Cardiac fibroblast (primary cell): Measurements from ENCODE around the gene SCYGR7.
A peak's percentile ranks its signal among the peaks of the same experiment; 100 is the strongest.

ENCODE experiments used
- DNase-seq, 2 donors: peaks; one replicate each; pipeline versions ENCODE4 v3.0.0 to v3.0.0-alpha.2; 2010; ENCODE audit warnings: low read depth in 2 of 2
- H3K4me3 ChIP-seq, 2 donors: replicated peaks in 1 of 2; 1 replicate in 1 of 2; 2 replicates in 1 of 2; pipeline ENCODE4 v1.5.1; 2011; ENCODE audit warnings: low read depth in 2 of 2, low read length in 2 of 2, mild to moderate bottlenecking in 2 of 2, moderate library complexity in 1 of 2
- TF ChIP-seq, protein P1 (sequence below): IDR thresholded peaks from one replicate; pipeline ENCODE4 v1.5.1; 2011; ENCODE audit warnings: low read depth, mild to moderate bottlenecking, low read length, inconsistent platforms

Gene SCYGR7

DNA sequence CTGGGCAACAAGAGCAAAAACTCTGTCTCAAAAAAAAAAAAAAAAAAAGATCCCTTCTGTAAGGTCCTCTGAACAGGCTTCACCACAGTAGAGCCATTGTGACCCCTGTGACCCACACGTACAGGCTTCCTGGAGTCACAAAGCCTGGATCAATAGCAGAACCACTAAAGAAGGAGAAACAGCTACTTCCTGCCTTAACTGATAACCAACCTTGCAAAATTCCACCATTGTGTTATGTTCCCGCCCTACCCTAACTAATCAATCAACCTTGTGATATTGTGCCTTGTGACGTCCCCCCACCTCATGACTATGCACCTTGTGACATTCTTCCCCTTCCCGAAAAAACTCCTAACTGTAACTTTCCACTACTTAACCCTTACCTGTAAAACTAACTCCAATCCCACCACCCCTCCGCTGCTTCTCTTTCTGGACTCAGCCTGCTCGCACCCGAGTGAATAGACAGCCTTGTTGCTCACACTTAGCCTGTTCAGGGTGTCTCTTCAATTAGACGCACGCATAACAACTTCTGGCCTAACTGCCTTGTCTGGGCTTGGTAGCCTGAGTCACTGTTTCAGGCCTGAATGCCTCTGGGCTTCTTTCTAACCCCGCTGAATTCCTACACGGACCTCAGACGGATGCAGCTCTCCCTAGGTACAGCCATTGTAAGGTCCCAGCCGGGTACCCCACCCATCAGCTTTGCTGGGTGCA is 31.4 kb downstream of the SCYGR7 start:
- H3K4me3 ChIP-seq: no peak overlapping the region
- TF ChIP-seq, protein P1, sequence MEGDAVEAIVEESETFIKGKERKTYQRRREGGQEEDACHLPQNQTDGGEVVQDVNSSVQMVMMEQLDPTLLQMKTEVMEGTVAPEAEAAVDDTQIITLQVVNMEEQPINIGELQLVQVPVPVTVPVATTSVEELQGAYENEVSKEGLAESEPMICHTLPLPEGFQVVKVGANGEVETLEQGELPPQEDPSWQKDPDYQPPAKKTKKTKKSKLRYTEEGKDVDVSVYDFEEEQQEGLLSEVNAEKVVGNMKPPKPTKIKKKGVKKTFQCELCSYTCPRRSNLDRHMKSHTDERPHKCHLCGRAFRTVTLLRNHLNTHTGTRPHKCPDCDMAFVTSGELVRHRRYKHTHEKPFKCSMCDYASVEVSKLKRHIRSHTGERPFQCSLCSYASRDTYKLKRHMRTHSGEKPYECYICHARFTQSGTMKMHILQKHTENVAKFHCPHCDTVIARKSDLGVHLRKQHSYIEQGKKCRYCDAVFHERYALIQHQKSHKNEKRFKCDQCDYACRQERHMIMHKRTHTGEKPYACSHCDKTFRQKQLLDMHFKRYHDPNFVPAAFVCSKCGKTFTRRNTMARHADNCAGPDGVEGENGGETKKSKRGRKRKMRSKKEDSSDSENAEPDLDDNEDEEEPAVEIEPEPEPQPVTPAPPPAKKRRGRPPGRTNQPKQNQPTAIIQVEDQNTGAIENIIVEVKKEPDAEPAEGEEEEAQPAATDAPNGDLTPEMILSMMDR: no peak
- no peak for DNase-seq

DNA sequence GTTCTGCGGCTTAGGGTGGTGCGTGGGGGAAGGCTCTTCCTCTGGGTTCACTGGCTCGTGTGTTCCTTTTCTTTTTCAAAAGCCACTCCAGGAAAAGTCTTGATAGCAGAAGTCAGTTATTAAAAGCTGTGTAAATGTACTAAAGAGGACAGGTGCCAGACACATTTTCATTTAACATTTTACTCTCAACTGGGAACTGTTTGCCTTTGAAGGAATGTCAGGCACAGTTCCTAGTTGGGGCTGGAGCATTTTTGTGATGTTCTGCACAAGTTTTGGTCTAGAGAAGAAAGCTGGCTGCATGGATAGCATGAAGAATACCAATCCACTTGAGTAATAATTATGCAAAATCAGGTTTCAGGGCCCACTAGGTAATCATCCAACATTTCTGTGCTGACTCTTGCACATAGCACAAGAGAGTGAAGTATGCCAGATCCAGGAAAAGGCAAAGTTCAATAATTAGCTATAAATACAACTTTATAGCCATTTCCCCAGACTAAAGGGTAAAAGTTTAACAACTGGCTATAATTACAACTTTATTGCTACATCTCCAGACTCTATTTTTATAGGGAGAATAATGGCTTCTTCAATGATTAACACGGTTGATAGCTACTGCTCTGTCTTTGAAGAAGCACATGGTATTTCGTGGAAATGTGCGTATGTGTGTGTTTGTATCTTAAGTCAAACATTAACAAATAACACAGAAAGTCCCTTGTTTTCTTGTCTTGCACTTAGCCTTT is 33.8 kb downstream of the SCYGR7 start:
- TF ChIP-seq, protein P1: no peak
- DNase-seq: no peak
- no peak overlapping the region for H3K4me3 ChIP-seq

DNA sequence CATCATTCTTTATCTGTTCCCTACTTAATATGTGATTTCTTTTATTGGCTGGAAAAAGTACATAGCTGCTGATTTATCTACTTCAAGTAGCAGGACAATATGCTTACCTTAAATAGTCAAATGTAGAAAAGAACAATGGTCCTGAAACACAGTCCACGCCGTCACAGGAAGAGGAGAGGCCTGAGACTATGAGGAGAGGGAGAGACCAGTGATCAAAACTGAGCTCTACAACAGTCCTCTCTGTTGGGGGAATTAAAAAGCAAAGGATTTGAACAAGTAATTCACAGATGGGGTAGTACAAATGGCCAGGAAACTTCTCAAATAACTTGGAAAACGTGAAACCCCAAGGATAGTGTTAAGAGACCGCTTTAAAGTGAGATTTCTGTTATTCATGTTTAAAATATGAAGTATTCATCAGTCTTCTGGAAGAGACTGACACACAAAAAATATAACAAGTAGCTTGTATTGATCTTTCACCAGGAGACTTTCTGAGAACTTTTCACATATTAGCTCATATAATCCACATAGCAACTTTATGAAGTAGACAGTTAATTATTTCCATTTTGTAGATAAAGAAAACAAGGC is 37.7 kb downstream of the SCYGR7 start:
- TF ChIP-seq, protein P1: no peak
- no peak overlapping the region for H3K4me3 ChIP-seq
- peak; percentile 6 to 13 for DNase-seq

DNA sequence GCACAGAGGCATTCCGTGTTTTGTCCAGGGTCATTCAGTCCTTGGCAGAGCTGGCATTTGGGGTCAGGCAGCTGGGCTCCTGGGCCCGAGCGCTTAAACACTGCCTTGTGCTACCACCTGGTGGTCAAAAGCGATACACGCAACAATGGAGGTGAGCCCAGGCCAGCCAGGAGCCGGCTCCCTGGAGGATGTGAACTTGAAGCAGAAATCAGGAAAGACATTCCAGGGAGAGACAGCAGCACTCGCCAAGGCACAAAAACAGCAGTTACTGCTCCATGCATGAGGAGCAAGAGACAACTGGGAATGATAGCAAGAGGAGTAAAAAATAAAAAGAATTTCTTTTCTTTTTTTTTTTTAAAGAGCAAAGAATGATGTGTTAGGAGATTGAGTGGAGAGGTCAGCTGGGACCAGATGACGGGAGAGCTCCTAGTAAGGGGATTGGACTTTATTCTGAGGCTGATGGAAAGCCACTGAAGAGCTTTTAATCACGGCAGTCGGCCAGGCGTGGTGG is 38.3 kb downstream of the SCYGR7 start:
- TF ChIP-seq, protein P1: peak; percentile 85
- H3K4me3 ChIP-seq: no peak overlapping the region
- peak; percentile 86 for DNase-seq

DNA sequence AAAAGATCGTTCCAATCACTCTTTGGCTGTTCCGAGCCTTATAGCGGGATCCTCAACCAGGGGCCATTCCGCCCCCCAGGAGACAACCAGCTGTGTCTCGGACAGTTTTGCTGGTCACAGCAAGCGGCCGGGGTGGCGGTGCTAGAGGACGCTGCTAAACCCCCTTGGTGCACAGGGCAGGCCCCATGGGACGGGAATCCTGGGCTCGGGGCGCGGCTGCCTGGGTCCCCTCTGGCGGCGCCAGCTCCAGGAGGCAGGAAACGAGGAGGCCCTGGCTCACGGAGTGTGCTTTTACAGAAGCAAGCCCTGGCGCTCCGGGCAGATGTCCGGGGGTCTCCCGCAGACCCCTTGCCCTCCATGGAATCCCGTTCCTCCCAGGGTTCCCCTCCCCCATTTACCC is 39.7 kb downstream of the SCYGR7 start:
- no peak for DNase-seq
- TF ChIP-seq, protein P1: no peak
- no peak overlapping the region for H3K4me3 ChIP-seq

DNA sequence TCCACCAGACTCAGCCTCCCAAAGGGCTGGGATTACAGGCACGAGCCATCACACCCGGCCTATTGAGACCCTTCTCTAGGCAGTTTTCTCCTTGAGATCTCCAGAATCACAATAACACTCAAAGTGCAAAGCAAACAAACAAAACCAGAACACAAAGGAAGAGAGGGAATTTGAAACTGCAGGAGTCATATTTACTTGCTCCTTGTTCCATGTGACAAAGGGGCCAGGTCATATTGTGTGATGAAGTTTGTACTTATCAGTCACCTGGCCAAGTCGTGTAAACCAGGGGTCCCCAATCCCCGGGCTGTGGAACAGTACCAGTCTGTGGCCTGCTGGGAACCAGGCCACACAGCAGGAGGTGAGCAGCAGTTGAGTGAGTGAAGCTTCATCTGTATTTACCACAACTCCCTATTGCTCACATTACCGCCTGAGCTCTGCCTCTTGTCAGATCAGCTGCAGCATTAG is 44.1 kb downstream of the SCYGR7 start:
- TF ChIP-seq, protein P1: no peak
- DNase-seq: no peak
- H3K4me3 ChIP-seq: no peak overlapping the region
